ENCODE data around the gene PAN3. TPM values are rescaled to one million over a fixed set of nuclear protein-coding genes. Genes with fewer than 3 reads are reported as not detected.

Gene PAN3
- total RNA-seq, 4 donors from 2014 or later: 18.4 to 42.9 (median 20.2) TPM

GRCh38 chr13:28326056-28326455 lies 187.7 kb downstream of the PAN3 start:
- Histone ChIP-seq H3K36me3 (no peaks in the 10 kb centered on the region), H3K27me3 (peaks cover 0 to 7% (median 0%) of the 10 kb centered on the region in 4 donors), H3K27ac (no peak overlapping the region), H3K4me3 (no peak overlapping the region), H3K9me3 (no peaks in the 10 kb centered on the region), H3K4me1 (peaks cover 0 to 18% (median 0%) of the 10 kb centered on the region in 3 donors)
- no peak for DNase-seq
- WGBS, 2 donors: 59 to 60% methylated on average over 2 of the region's 2 CpGs
- intact Hi-C loops (cut with DNase I): loop anchor here (5.0 kb wide), 1 partner anchor 311 kb away; no protein-coding TSS in a partner anchor
- TF ChIP-seq CTCF (IDR thresholded peaks at IDR 0.05) (no peak), POLR2A (IDR thresholded peaks at IDR 0.05) (no peak)

- no peaks in the 10 kb centered on the region for H3K9me3 ChIP-seq
- no peak for TF ChIP-seq POLR2A (IDR thresholded peaks at IDR 0.05)
- TF ChIP-seq CTCF (IDR thresholded peaks at IDR 0.05): no peak
- H3K4me1 ChIP-seq: peaks cover 0 to 18% (median 0%) of the 10 kb centered on the region in 3 donors
- H3K4me3 ChIP-seq: no peak overlapping the region
- H3K27me3 ChIP-seq: peaks cover 0 to 7% (median 0%) of the 10 kb centered on the region in 4 donors
- WGBS, 2 donors: 77 to 90% methylated on average over 13 of the region's 14 CpGs
- no peaks in the 10 kb centered on the region for H3K36me3 ChIP-seq
- no peak for DNase-seq
- intact Hi-C loops (cut with DNase I): loop anchor here (5.0 kb wide), 1 partner anchor 310 kb away; no protein-coding TSS in a partner anchor
- no peak overlapping the region for H3K27ac ChIP-seq
Observed at GRCh38 chr13:28327373-28328270, 189.3 kb downstream of the PAN3 start.

GRCh38 chr13:28328271-28328607 lies 189.9 kb downstream of the PAN3 start:
- Histone ChIP-seq H3K4me3 (no peak overlapping the region), H3K36me3 (no peaks in the 10 kb centered on the region), H3K9me3 (no peaks in the 10 kb centered on the region), H3K4me1 (peaks cover 0 to 18% (median 0%) of the 10 kb centered on the region in 3 donors), H3K27ac (no peak overlapping the region), H3K27me3 (peaks cover 0 to 7% (median 0%) of the 10 kb centered on the region in 4 donors)
- WGBS, 2 donors: 74 to 81% methylated on average over 3 to 6 of the region's 8 CpGs
- intact Hi-C loops (cut with DNase I): loop anchor here (5.0 kb wide), 1 partner anchor 309 kb away; no protein-coding TSS in a partner anchor
- TF ChIP-seq CTCF (IDR thresholded peaks at IDR 0.05): no peak
- no peak for TF ChIP-seq POLR2A (IDR thresholded peaks at IDR 0.05)
- DNase-seq: no peak

- H3K9me3 ChIP-seq: no peaks in the 10 kb centered on the region
- no peak for DNase-seq
- no peak overlapping the region for H3K4me3 ChIP-seq
- intact Hi-C loops (cut with DNase I): loop anchor here (5.0 kb wide), 1 partner anchor 308 kb away; no protein-coding TSS in a partner anchor
- 61 to 69% methylated on average over 14 to 17 of the region's 17 CpGs for WGBS, 2 donors
- no peak overlapping the region for H3K27ac ChIP-seq
- H3K4me1 ChIP-seq: peaks cover 0 to 10% (median 0%) of the 10 kb centered on the region in 3 donors
- no peaks in the 10 kb centered on the region for H3K36me3 ChIP-seq
- H3K27me3 ChIP-seq: peaks cover 0 to 6% (median 0%) of the 10 kb centered on the region in 4 donors
- TF ChIP-seq POLR2A (IDR thresholded peaks at IDR 0.05) (no peak), CTCF (IDR thresholded peaks at IDR 0.05) (no peak)
Observed at GRCh38 chr13:28329395-28330158, 191.2 kb downstream of the PAN3 start.
